HG02763 (cell line): ENCODE results near the gene GJE1.
A peak's percentile ranks its signal among the peaks of the same experiment; 100 is the strongest.
"Not testable (repeated sequence)": the region's sequence is repeated elsewhere in the genome, so short reads cannot be mapped to it uniquely, and the experiment has no call there.

Experiments used
- ATAC-seq: cut with Tn5 transposase; IDR thresholded peaks from one replicate; pipeline ENCODE4 v1.9.1; 2021; ENCODE audit warnings: mild to moderate bottlenecking, moderate library complexity; ENCODE audit not compliant: unreplicated experiment

The GJE1 gene, protein sequence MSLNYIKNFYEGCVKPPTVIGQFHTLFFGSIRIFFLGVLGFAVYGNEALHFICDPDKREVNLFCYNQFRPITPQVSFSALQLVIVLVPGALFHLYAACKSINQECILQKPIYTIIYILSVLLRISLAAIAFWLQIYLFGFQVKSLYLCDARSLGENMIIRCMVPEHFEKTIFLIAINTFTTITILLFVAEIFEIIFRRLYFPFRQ

DNA sequence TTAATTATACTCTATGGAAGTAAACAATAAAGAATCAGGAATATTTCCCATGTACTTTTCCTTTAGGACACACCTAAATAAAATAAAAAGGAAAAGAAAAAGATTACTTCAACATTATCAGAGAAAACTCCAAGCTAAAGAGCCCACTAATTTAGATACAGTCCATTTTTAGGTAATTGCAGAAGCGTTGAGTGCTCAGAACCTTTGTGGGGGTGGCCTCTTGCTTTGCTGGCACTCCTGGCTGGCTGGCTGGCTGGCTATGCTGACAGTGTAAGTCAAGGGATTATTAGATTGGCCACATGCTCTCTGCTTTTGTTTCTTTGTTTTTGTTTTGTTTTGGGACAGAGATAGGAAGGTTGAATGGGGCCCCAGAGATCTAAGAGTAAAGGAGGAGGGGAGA lies at the start of gene GJE1:
Gene GJE1 (plus strand): TSS at position 301 of the 400 bp plus-strand sequence. CDS start 234 bp downstream, outside the sequence.
- ATAC-seq: no peak

GRCh38 chr6:142087950-142088857 lies 44.5 kb upstream of the GJE1 start:
- no peak for ATAC-seq

- ATAC-seq: no peak
Measured at GRCh38 chr6:142088858-142089216, 43.9 kb upstream of the GJE1 start.

DNA sequence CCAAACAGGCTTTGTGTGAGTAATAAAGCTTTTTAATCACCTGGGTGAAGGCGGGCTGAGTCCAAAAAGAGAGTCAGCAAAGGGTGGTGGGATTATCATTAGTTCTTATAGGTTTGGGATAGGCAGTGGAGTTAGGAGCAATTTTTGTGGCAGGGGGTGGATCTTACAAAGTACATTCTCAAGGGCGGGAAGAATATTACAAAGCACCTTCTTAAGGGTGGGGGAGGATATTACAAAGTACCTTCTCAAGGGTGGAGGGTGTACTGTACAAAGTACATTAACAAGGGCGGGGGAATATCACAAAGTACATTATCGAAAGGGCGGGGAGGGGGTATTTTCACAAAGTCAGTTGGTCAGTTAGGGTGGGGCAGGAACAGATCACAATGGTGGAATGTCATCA lies 27.9 kb upstream of the GJE1 start:
- not testable (repeated sequence) for ATAC-seq

DNA sequence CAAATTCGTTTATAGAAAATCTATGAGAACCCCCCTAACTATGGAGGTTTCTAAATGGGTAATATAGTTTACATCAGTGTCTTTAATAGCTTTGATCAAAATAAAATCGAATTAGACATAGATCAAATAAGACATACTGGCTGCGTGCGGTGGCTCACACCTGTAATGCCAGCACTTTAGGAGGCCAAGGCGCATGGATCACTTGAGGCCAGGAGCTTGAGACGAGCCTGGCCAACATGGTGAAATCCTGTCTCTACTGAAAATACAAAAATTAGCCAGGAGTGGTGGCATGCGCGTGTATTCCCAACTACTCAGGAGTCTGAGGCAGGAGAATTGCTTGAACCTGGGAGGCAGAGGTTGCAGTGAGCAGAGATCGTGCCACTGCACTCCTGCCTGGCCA lies 21.9 kb upstream of the GJE1 start:
- not testable (repeated sequence) for ATAC-seq

- ATAC-seq: no peak
Measured at GRCh38 chr6:142112451-142113061, 20.2 kb upstream of the GJE1 start.

GRCh38 chr6:142117366-142117765 lies 15.4 kb upstream of the GJE1 start:
- no peak for ATAC-seq

GRCh38 chr6:142118328-142118727 lies 14.4 kb upstream of the GJE1 start:
- ATAC-seq: no peak

DNA sequence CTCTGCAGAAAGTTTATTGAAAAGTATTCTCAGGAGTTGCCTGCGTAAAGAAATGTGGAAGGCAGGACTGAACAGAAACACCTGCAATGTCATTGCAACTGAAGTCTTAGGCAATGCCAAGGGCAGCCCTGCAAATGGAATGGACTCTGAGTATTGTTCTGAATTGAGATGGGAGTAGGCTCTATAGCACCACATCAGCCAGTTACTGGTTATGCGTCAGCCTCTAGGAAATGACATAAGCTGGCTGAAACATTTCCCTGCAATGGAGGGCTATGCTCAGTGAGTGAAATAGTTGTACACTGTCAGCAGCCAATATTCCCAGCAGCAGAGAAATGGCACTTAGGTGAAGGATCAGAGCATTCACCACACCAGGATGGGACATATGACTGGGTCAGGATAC lies 13.8 kb upstream of the GJE1 start:
- ATAC-seq: no peak

- ATAC-seq: no peak
Measured at GRCh38 chr6:142121342-142121741, 11.4 kb upstream of the GJE1 start.

DNA sequence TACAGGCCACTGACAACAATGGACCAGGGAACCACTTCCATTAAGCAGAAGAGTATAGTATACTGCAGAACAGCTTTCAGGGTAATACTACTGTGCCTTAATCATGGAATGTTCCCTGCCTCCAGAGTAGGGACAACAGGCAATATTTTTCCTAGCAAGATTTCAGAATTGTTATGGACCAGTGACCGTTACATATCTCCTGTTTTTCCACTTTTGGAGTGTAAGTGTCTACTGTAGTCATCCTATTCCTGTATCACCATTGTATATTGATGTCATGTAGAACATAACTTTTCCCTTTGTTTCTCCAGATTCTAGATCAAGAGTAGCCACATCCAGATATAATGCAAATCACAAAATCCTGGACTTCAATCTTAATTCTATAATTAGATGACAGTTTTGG lies 1.9 kb upstream of the GJE1 start:
- no peak for ATAC-seq

DNA sequence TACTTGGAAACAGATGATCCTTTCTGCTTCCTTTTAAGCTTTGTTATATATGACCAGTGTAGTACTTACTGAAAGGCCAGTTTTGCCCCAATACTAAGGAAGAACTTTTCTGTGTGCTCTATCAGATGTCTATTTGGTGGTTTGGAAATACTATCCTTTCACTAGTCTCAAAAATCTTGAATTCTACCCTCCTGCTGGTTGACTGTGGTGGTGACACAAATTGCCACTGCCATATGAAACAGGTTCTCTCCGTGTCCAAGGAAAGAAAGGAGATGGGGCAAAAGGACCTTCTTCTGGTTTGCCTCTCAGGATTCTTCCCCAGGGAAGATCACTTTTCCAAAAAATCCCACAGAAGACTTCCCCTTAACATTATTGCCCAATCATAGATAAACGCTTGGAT lies 6.2 kb downstream of the GJE1 start:
- ATAC-seq: no peak

DNA sequence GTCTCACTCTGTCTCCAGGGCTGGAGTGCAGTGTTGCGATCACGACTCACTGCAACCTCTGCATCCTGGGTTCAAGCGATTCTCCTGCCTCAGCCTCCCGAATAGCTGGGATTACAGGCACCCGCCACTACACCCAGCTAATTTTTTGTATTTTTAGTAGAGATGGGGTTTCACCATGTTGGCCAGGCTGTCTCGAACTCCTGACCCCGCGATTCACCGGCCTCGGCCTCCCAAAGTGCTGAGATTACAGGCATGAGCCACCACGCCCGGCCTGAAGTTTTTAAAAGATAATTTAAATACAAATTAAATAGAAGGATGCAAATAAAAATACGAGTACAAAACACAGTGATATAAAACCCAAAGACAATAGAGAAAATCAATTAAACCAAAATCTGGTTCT lies 8.8 kb downstream of the GJE1 start:
- not testable (repeated sequence) for ATAC-seq

DNA sequence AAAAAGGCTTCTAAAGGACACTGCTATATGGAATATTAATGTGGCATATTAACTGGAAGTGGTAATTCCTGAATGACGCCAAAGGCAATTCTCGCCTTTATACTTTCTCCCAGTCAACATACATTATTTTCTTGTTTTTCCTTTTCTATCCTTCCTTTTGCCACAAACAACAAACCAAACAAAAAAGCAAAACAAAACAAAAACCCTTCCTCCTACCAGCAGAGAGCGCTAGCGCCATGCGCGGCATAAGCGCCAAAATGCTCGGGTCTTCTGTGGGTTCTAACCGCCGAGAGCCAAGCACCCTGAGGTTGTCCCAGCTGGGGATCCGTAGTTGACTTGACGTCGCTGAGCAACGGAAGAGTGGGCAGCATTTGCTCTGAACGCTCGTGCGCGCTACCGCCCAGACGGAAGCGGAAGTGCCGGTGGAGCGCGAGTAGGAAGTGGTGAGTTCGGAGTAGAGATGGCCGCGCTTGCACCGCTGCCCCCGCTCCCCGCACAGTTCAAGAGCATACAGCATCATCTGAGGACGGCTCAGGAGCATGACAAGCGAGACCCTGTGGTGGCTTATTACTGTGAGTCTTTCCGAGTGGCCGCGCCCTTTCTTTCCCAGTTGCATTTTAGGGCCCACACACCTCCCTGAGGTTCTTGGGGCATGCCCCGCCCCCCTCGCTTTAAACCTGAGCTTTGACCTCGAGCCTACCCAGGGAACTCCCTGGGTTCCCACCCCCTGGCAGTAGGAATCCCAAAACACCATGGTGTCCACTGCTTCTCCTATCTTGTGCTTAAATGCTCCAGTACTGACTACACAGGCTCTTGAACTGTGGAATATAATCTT lies 14.3 kb downstream of the GJE1 start, which contains the start of the genes NMBR and VTA1:
Gene NMBR (minus strand): TSS at position 295 of the 835 bp plus-strand sequence. CDS start 58,464 bp downstream, outside the sequence.
Gene VTA1 (plus strand): TSS at position 436 of the 835 bp plus-strand sequence. CDS start 25 bp downstream, at position 461.
- ATAC-seq: peak; percentile 100

DNA sequence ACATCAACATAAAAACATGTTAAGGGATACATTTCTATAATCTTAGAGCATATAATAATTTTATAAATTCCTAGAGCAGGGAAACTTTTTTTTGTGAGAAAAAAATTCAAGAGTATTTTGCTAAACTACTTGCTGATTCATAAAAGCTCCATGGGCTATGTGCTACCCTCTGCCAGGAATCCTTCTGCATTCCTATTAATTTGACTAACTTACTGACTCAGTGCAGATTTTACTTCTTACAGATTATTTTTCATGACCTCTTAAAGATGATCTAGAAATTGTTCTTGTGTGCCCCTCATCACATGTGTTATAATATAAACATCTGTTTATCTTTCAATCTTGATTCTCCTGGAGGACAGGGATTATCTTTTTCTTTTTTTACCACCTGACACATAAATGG lies 20.0 kb downstream of the GJE1 start:
- no peak for ATAC-seq

DNA sequence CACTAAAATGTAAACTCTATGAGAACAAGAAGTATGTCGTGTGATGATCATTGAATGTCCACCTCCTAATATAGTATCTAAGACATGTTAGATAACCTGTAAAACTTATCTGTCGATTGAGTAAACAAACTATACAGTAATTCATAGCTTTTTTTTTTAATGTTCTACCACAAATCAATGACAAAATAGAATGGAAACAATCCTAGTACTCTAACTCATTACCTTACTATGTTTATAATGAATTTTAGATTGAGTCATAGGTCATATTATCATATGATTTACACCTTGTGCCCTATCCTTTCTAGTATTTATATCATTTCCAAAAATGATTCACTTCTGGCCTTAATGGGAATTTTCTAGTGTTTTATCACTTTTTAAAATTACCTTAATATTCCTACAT lies 20.5 kb downstream of the GJE1 start:
- ATAC-seq: no peak

- no peak for ATAC-seq
Measured at GRCh38 chr6:142154336-142154735, 21.6 kb downstream of the GJE1 start.

- no peak for ATAC-seq
Measured at GRCh38 chr6:142155091-142155490, 22.4 kb downstream of the GJE1 start.

DNA sequence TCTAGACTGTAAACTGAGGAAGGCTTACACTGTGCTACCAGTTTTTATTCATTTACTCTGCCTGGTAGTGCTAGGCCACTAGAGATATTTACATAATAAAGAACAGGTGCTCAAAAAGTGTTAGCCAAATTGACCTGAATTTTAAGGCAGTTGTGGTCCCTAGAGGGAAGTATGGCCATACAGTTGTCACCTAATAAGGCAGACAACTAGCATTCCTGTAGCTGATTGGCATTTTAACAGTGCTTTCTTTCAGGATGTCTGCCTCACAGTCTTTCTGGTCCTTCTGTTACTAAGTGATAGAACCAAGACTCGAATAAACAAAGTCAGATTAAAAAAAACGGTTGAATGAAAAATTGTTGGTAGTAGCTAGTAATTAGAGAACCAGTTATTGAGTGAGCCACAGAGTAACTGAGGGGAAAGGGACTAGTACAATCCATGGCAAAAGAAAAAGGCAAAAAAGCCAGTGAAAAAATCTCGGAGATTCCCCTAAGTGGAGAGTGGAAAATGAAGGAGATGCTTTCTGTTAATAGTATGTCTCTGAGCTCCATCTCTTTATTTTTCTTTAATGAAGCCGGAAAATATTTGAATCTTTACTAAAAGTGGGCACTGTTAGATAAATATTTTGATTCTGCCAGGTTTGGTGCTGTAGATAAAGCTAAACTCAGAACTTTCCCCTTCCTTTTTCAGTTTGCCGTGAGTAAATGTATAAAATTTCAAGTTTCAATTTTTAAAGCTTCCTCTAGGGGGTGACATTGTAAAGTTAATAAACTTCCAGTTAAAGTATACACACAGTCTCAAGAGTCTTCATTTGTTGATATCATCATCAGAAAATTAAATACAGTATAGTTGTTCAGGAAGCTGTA lies 23.4 kb downstream of the GJE1 start:
- no peak for ATAC-seq

GRCh38 chr6:142156758-142157068 lies 24.0 kb downstream of the GJE1 start:
- not testable (repeated sequence) for ATAC-seq
